Activated CD4-positive, alpha-beta T cell treated with anti-CD3 and anti-CD28 coated beads, Interleukin-2, Interleukin-6, amounts not matched to agents 100 ng/mL and 50 ng/mL, durations not matched to agents 16 hours and 8 hours (primary cell): Measurements from ENCODE around the gene ZXDC.

Experiments
- DNase-seq: peaks from one replicate; pipeline ENCODE4 v3.0.0-alpha.2; 2020

ZXDC gene

GRCh38 chr3:126511291-126511690 lies 35.6 kb upstream of the ZXDC start:
- DNase-seq = no peak

DNA sequence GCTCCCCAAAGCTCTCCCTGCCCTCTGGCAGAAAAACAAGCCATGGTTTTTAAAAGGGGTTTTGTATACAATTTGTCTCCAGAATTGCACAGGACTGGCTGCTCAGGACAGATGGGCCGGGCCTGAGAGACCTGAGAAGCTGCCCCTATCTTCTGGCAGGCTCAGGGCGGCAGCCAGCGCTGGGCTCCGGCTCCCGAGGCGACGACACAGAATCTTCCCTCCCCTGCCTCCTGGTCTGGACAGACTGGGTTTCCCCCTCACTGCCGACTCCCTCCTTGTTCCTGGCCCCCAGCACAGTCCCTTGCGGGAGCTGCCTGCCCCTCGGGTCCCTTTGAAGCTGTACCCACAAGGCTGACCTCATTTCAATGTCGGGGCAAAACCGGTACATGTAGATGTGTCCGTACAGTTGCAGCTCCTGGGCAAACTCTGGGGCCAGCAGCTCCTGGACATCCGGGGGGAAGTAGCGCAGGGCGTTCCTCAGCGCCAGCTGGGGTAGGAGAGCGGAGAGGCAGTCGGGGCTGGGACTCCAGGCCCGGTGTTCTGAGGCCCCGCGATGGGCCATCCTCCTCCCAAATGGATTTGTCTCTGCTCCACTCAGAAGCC lies 34.7 kb upstream of the ZXDC start:
- DNase-seq = no peak

DNA sequence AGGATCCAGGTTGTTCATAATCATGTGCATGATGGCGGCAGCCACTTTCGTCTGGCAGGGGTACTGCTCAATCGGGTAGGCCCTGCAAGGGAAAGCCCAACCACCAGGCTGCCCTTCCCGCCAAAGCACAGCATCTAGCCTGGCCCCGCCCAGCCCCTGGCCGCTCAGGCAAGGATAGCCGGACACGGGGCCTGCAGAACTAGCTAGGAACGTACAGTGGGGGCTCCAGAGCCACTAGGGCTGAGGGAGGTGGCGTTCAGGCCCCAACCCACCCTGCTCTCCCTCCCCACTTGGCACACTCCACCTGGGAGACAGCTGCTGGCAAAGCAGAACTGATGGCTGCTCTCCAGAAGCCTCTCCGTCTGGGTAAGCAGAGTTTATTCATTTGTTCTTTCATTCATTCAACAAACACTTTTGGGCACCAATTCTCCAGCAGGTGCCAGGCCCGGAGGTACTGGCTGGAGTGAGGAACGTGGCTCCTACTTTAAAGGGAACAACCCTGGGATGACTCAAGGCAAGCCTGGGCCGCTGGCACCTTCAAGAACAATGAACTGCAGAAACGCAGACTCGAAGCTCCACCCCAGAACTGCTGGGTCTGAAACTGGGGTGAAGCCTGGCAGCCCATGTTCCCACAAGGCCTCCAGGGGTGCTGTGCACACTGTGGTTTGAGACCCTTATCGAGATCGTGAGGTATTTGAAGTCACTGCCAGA lies 34.1 kb upstream of the ZXDC start:
- no peak for DNase-seq

GRCh38 chr3:126508564-126508964 lies 32.9 kb upstream of the ZXDC start:
- DNase-seq = no peak

GRCh38 chr3:126507886-126508285 lies 32.2 kb upstream of the ZXDC start:
- no peak for DNase-seq

DNA sequence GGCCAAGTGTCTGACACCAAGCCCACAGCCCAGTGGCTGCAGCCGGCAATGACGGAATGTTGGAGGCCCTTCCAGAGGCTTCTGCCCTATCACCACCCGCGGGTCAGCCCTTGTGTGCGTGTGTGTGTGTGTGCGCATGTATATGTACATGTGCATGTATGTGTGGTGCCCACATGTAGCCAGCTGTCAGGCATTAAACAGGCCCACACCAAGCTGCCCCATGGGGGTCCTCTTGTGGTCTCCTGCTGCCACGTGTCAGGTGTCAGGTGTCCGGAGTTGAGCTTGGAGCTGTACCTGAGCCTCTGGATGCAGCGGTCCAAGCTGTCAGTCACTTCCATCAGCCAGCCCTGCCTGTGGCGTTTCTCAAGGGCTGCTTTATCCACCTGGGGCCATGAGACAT lies 28.0 kb upstream of the ZXDC start:
- DNase-seq = no peak

GRCh38 chr3:126502656-126503055 lies 27.0 kb upstream of the ZXDC start:
- no peak for DNase-seq

DNA sequence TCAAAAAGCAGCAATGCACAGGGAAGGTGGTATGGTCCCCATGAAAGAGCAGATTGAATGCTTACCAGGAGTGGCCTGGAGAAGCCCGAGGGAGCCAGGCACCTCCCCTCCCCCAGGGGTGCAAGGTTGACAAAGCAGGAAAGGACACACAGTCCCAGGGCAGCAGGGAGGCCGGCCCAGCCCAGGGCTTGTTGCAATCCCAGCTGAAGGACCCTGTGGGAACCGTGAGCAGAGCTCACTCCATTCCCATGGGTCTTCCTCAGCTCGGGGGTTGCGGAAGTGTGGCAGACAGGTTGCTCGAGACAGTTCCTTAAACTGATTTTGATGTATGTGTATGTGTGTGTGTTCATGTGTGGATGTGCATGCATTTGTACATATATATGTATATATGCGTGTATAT lies 26.0 kb upstream of the ZXDC start:
- no peak for DNase-seq

DNA sequence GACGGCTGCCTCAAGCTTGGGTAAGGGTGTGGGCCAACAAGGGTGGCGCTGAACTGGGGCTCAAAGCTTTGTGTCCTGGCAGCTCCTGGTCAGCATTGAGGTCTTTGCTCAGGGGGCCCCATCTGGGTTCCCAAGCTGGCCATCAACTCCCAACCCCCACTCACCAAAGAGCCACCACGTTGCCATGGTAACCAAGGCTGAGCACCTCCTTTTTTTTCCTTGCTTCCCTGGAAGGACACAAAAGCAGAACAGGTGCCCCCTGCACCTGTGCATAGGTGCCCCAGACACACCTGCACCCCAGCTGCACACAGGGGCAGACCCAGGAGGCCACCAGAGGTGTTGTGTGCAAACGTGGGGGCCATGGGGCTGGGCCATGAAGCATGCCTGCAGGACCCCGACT lies 25.4 kb upstream of the ZXDC start:
- DNase-seq = no peak

- no peak for DNase-seq
Observed at GRCh38 chr3:126500016-126500415, 24.3 kb upstream of the ZXDC start.

DNA sequence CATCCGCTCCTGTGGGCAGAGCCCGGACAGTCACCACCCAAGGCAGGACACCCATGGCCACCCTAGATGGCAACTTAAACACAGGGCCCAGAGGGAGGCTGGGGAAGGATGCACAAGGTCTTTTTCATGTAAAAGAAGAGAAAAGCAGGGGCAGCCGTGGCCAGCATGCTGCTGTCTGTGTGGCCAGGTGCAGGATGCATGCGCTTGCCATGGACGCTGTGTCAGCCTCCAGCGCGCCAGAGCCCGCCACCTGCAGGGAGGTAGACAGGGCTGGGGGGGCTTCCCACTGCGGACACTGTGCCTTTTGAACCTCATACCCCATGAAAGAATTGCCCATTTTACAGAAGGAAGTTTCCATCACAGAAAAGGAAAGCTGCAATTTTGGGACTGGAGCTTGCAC lies 23.7 kb upstream of the ZXDC start:
- no peak for DNase-seq

GRCh38 chr3:126498929-126499328 lies 23.2 kb upstream of the ZXDC start:
- DNase-seq = no peak

GRCh38 chr3:126498461-126498860 lies 22.8 kb upstream of the ZXDC start:
- no peak for DNase-seq

DNA sequence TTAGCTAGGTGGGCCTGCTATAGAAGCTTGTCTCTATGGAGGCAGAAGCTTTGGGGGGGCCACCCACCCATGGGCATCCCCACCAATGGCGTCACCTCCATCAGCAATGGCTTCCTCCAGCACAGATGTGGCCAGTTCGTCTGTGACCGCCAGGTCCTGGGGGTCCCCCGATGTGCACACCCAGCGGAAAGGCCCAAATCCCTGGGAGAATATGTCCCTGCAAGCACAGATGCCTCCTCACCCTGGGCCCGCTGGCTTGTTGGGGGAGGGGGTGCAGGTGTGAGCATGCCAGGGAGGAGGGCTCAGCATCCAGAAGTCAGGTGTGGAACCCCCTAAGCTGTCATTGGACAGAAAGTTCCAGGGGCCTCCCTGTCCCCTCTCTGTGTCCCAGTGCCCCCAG lies 22.3 kb upstream of the ZXDC start:
- no peak for DNase-seq

DNA sequence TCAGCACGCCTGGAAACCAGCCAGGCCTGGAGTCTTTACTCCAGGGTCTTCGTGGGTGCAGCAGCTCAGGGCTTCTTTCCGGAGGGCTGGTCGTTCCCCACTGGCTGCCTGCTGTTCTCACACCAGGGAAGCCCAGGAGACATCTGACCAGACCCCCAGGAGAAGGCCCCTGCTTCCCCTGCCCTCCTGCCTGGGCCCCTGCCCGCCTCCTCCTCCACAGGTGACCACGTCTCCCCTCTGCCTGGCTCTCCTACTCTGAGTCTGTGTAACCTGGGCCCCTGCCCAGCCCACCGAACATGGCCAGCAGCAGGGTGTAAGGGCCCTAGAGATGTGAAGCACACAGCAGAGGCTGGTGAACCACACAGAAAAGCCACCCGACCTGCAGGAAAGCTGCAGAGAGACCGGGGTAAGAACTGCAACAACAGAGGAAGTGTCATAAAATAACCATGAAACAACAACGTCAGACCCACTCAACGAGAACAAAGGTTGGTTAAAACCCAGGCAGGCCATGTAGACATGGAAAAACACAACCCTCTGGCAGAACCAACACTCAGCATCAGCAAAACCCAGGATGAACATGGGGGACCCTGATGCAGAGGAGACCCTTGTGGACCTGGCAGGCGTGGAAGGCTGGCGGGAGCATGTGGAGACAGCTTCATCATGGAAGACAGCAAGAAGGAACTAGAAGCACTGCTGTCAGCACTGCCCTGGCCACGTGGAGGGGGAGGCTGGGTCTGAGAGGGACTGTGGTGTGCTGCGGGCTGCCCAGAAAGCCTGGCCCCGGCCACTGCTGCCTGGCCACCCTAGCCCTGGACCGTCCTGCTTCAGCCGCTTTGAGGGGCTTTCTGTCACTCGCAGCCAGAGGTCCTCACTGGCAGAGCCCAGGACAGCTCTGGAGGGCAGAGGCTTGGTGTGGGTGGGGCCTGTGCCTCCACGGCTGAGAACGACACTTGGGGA lies 21.5 kb upstream of the ZXDC start:
- DNase-seq = no peak

DNA sequence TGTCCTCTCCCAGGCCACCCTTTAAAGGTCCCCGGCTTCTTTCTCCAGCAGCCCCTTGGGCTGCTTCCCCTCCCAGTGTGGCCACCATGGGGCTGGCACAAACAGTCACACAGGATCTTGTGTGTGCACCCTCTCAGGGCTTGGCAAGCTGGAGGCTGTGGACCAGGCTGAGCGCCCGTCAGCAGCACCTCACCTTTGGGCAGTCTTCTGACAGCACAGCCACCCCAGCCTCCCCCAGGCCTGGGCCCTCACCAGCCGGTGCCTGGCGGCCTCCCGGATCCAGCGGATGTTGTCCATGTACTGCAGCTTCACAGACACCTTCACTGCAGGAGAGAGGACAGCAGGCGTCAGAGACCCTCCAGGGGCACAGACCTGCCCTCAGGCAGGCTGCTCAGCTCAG lies 20.1 kb upstream of the ZXDC start:
- DNase-seq = no peak

GRCh38 chr3:126494970-126495230 lies 19.2 kb upstream of the ZXDC start:
- DNase-seq = no peak

- no peak for DNase-seq
Observed at GRCh38 chr3:126494204-126494969, 18.7 kb upstream of the ZXDC start.

DNA sequence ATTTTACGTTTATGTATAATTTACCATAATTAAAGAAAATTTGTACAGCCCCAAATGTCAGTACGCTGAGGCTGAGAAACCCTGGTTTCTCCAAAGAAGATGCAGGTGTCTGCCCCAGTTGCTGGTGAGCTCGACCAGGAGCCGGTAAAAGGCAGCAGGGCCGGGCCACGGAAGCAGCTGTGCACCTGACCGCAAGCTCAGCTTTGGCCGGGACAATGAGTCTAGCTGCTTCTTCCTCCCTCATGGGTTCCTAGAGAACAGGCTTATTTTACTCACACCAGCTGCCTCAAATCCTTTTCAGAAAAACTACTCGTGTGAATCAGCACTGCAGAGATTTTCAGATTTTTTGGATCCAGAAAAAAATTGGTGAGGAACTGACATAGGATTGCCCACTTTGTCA lies 18.0 kb upstream of the ZXDC start:
- peak; percentile 20 for DNase-seq

DNA sequence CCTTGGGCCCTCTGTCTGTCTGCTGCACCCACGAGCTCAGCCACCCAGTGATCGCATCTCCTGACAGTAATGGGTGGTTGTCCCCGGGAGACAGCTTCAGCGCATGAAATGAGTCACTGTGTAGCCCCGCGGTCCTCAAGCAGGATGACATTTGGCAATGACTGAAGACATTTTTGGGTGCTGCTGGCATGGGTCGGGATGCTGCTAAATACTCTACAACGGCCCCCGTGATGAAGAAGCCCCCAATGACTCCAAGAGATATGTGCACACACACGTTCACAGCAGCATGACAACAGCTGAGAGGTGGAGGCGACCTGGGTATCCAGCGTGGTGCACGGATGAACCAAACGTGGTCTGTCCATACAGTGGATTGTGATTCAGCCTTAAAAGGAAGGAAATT lies 17.4 kb upstream of the ZXDC start:
- DNase-seq = no peak

- no peak for DNase-seq
Observed at GRCh38 chr3:126491221-126492013, 15.7 kb upstream of the ZXDC start.

DNA sequence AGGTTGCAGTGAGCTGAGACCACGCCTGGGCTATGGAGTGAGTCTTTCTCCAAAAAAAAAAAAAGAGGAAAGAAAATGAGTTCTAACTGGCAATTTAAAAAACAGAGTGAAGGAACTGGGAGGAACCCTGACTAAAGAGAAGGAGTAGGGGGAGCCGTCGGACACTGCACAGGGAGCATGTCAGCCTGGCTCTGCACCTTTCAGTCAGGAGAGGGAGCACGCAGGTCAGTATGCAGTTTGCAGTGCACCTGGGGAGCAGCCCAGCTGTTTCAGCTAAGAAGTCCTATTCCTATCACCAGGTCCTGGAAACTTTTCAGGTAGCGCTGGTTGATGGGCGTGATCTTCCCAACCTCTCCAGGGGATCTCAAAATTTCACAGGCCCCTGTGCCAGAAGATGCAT lies 14.9 kb upstream of the ZXDC start:
- DNase-seq = no peak
